ENCODE measurements around the gene NOS2.
A peak's percentile ranks its signal among the peaks of the same experiment; 100 is the strongest.

NOS2 gene

DNA sequence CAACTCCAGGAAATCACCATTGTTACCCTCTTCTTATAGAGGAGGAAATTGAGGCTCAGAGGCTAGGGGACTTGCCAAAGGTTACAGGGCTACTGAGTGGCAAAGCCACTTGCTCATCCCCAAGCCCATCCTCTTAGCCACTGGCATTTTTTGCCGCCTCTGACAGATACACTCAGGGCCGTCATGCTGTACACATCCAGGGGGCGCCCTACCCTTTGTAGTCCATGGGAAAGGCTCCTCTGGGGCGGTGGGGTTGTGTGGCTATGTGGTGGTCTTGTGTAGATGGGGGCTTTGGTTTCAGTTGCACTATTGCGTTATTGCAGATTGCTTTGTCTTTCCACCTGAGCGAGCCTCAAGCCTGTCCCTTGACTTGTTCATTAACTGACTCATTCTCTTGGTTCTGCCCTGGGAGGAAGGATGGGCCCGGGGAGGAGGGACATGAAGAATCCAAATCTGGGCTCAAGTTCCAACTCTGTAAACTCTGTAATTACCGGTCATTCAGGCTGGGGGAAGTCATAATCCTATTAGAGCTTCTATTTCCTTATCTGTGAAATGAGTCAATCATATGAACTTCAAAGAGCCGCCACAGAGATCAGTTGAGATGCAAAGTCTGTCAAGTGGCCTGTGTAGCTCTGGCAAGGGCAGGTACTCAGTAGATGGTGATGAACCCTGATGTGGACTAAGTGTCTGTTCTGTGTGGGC, 2.8 kb downstream of the NOS2 start:
- ATAC-seq (replicated peaks; ENCODE audit: extremely low read depth, poor library complexity, severe bottlenecking) (no peak), DNase-seq (ENCODE audit: low spot score in 2 of 2) (no peak)
- H3K27me3 Mint-ChIP-seq: peaks cover 55% of the 10 kb centered on the region
- no peaks in the 10 kb centered on the region for H3K36me3 Mint-ChIP-seq (ENCODE audit: insufficient read depth)
- no peak overlapping the region for H3K27ac Mint-ChIP-seq (ENCODE audit: low read depth)
- no peak overlapping the region for H3K4me3 Mint-ChIP-seq
- H3K9me3 Mint-ChIP-seq: no peaks in the 10 kb centered on the region
- H3K4me1 Mint-ChIP-seq: peaks cover 6% of the 10 kb centered on the region

GRCh38 chr17:27793906-27794569, 6.3 kb downstream of the NOS2 start:
- Mint-ChIP-seq H3K4me3 (peak overlapping the region; percentile 59), H3K36me3 (ENCODE audit: insufficient read depth) (no peaks in the 10 kb centered on the region), H3K27ac (ENCODE audit: low read depth) (no peak overlapping the region), H3K27me3 (peaks cover 77% of the 10 kb centered on the region), H3K9me3 (no peaks in the 10 kb centered on the region), H3K4me1 (peaks cover 6% of the 10 kb centered on the region)
- ATAC-seq (replicated peaks; ENCODE audit: extremely low read depth, poor library complexity, severe bottlenecking) (no peak), DNase-seq (ENCODE audit: low spot score in 2 of 2) (no peak)

DNA sequence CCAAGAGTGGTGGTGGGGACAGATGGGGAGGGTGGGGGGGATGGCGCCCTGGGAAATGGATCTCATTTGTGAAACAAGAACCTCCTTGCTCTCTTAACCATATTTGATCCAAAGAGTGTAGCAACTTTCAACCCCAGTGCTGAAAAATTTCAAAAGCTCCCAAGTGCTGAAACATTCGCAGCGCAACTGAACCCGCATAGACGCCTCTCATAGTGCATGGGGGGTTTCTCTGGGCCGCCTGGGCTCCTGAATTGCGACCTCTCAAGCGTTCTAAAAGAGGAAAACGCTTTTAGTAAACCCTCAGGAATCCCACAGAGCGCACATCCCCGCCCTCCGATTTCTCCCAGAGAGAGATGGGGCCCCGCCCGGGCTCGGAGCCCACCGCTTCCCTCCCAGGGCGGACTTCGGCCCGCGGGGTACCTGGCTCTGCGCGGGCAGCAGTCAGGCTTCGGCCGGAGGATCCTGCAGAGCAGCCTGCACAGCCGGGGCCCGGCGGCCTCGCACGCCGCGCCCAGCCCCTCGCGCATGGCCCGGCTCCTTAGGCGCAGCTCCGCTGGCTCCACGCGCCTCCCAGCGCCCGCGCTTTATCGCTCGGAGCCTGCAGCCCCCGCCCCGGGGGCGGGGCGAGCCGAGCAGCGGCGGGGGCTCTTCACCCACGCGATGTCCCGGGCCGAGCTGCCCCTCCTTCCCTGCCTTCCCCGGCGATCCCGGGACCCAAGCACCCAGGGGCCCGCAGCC, 7.0 kb downstream of the NOS2 start:
- no peaks in the 10 kb centered on the region for H3K9me3 Mint-ChIP-seq
- ATAC-seq (replicated peaks; ENCODE audit: extremely low read depth, poor library complexity, severe bottlenecking) (no peak), DNase-seq (ENCODE audit: low spot score in 2 of 2) (no peak)
- no peaks in the 10 kb centered on the region for H3K36me3 Mint-ChIP-seq (ENCODE audit: insufficient read depth)
- H3K27me3 Mint-ChIP-seq: peaks cover 73% of the 10 kb centered on the region
- no peak overlapping the region for H3K27ac Mint-ChIP-seq (ENCODE audit: low read depth)
- peaks cover 6% of the 10 kb centered on the region for H3K4me1 Mint-ChIP-seq
- H3K4me3 Mint-ChIP-seq: peak overlapping the region; percentile 59

- Mint-ChIP-seq H3K36me3 (ENCODE audit: insufficient read depth) (no peaks in the 10 kb centered on the region), H3K4me1 (peaks cover 6% of the 10 kb centered on the region), H3K27me3 (peaks cover 70% of the 10 kb centered on the region), H3K4me3 (no peak overlapping the region), H3K9me3 (no peaks in the 10 kb centered on the region), H3K27ac (ENCODE audit: low read depth) (no peak overlapping the region)
- ATAC-seq (replicated peaks; ENCODE audit: extremely low read depth, poor library complexity, severe bottlenecking): no peak
- no peak for DNase-seq (ENCODE audit: low spot score in 2 of 2)
These were observed 8.2 kb downstream of the NOS2 start for GRCh38 chr17:27792095-27792494.

- Mint-ChIP-seq H3K27ac (ENCODE audit: low read depth) (no peak overlapping the region), H3K27me3 (peaks cover 38% of the 10 kb centered on the region), H3K4me1 (peaks cover 2% of the 10 kb centered on the region), H3K36me3 (ENCODE audit: insufficient read depth) (no peaks in the 10 kb centered on the region), H3K9me3 (no peaks in the 10 kb centered on the region), H3K4me3 (no peak overlapping the region)
- DNase-seq (ENCODE audit: low spot score in 2 of 2) (no peak), ATAC-seq (replicated peaks; ENCODE audit: extremely low read depth, poor library complexity, severe bottlenecking) (no peak)
These were observed 11.4 kb downstream of the NOS2 start for GRCh38 chr17:27788919-27789318.

GRCh38 chr17:27783440-27784350, 16.6 kb downstream of the NOS2 start:
- ATAC-seq (replicated peaks; ENCODE audit: extremely low read depth, poor library complexity, severe bottlenecking) (no peak), DNase-seq (ENCODE audit: low spot score in 2 of 2) (no peak)
- Mint-ChIP-seq H3K4me1 (no peaks in the 10 kb centered on the region), H3K27me3 (peaks cover 25% of the 10 kb centered on the region), H3K9me3 (no peaks in the 10 kb centered on the region), H3K36me3 (ENCODE audit: insufficient read depth) (peaks cover 3% of the 10 kb centered on the region), H3K4me3 (no peak overlapping the region), H3K27ac (ENCODE audit: low read depth) (no peak overlapping the region)

- no peak overlapping the region for H3K4me3 Mint-ChIP-seq
- H3K4me1 Mint-ChIP-seq: no peaks in the 10 kb centered on the region
- no peak for ATAC-seq (replicated peaks; ENCODE audit: extremely low read depth, poor library complexity, severe bottlenecking)
- H3K27me3 Mint-ChIP-seq: peaks cover 20% of the 10 kb centered on the region
- peaks cover 3% of the 10 kb centered on the region for H3K36me3 Mint-ChIP-seq (ENCODE audit: insufficient read depth)
- no peak overlapping the region for H3K27ac Mint-ChIP-seq (ENCODE audit: low read depth)
- H3K9me3 Mint-ChIP-seq: no peaks in the 10 kb centered on the region
- DNase-seq (ENCODE audit: low spot score in 2 of 2): no peak
These were observed 17.5 kb downstream of the NOS2 start for GRCh38 chr17:27782791-27783206.

DNA sequence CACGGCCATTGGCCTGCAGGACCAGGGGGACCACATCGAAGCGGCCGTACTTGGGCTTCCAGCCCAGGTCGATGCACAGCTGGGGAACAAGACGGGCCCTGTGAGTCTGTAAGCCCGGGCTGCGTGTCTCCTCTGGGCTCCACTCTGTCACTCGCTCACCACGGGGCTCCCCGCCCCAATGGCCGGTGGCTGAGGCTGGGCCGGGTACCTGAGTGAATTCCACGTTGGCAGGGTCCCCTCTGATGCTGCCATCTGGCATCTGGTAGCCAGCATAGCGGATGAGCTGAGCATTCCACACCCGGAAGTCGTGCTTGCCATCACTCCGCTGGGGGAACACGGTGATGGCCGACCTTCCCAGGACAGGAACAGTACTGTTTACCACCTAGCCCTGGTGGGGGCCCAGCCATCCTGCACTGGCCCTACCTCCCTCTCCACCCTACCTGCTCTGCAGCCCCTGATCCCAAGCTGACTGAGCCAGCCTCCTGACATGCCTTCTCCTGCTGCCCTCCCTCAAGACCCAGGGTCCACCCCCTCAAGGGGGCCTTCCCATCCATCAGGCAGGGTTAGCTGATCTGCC, 19.4 kb downstream of the NOS2 start:
- Mint-ChIP-seq H3K36me3 (ENCODE audit: insufficient read depth) (peaks cover 3% of the 10 kb centered on the region), H3K4me1 (no peaks in the 10 kb centered on the region), H3K27me3 (peaks cover 16% of the 10 kb centered on the region), H3K4me3 (no peak overlapping the region), H3K27ac (ENCODE audit: low read depth) (no peak overlapping the region), H3K9me3 (no peaks in the 10 kb centered on the region)
- ATAC-seq (replicated peaks; ENCODE audit: extremely low read depth, poor library complexity, severe bottlenecking) (no peak), DNase-seq (ENCODE audit: low spot score in 2 of 2) (no peak)

DNA sequence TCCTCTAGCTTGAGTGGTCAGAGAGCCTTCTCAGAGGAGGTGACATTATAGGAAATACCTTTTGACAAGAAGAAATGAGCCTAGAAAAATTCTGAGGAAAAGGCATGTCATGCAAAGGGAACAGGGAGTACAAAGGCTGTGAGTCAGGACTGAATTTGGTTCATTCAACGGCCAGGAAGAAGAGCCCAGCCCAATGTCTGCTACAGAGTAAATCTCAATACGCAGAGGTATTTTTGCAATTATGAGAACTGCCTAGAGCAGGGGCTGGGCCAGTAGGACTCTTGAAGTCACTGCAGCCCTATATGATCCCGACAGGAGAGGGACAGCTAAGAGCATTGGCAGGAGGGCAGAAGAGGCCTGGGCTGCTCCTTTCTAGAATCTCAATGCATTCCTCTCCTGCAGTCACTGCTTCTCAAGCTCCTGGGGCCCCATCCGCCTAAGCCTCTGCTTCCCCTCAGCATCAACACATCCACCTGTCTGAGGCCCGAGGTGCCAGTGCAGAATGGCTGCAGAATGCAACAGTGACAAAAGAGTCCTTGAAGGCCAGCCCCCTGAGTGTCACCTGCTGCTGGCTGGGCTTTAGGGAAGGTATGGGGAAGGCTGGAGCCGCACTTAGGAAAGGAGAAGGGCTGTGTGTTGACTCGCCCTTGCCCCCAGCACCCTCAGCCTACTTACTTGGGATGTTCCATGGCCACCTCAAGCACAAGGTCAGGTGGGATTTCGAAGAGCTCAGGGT, 20.1 kb downstream of the NOS2 start:
- H3K36me3 Mint-ChIP-seq (ENCODE audit: insufficient read depth): peaks cover 3% of the 10 kb centered on the region
- no peak overlapping the region for H3K27ac Mint-ChIP-seq (ENCODE audit: low read depth)
- no peaks in the 10 kb centered on the region for H3K4me1 Mint-ChIP-seq
- DNase-seq (ENCODE audit: low spot score in 2 of 2) (no peak), ATAC-seq (replicated peaks; ENCODE audit: extremely low read depth, poor library complexity, severe bottlenecking) (no peak)
- H3K9me3 Mint-ChIP-seq: no peaks in the 10 kb centered on the region
- H3K27me3 Mint-ChIP-seq: peaks cover 16% of the 10 kb centered on the region
- H3K4me3 Mint-ChIP-seq: no peak overlapping the region

- DNase-seq (ENCODE audit: low spot score in 2 of 2): no peak
- H3K27me3 Mint-ChIP-seq: peaks cover 16% of the 10 kb centered on the region
- ATAC-seq (replicated peaks; ENCODE audit: extremely low read depth, poor library complexity, severe bottlenecking): no peak
- no peaks in the 10 kb centered on the region for H3K4me1 Mint-ChIP-seq
- no peak overlapping the region for H3K4me3 Mint-ChIP-seq
- no peaks in the 10 kb centered on the region for H3K9me3 Mint-ChIP-seq
- H3K27ac Mint-ChIP-seq (ENCODE audit: low read depth): no peak overlapping the region
- peaks cover 3% of the 10 kb centered on the region for H3K36me3 Mint-ChIP-seq (ENCODE audit: insufficient read depth)
These were observed 22.1 kb downstream of the NOS2 start for GRCh38 chr17:27778183-27778582.

- DNase-seq (ENCODE audit: low spot score in 2 of 2) (no peak), ATAC-seq (replicated peaks; ENCODE audit: extremely low read depth, poor library complexity, severe bottlenecking) (no peak)
- Mint-ChIP-seq H3K4me1 (no peaks in the 10 kb centered on the region), H3K4me3 (no peak overlapping the region), H3K9me3 (no peaks in the 10 kb centered on the region), H3K27ac (ENCODE audit: low read depth) (no peak overlapping the region), H3K36me3 (ENCODE audit: insufficient read depth) (peaks cover 3% of the 10 kb centered on the region), H3K27me3 (peaks cover 12% of the 10 kb centered on the region)
These were observed 23.3 kb downstream of the NOS2 start for GRCh38 chr17:27776882-27777624.
